T-helper 2 cell treated with Interferon-gamma antibody and Interleukin-4, amounts not matched to agents 100 ng/mL and 5 ng/mL, for 36 hours (primary cell): ENCODE measurements around the gene CIDEC. TPM values are rescaled to one million over a fixed set of nuclear protein-coding genes. Genes with fewer than 3 reads are reported as not detected.
"Not testable (repeated sequence)": the region's sequence is repeated elsewhere in the genome, so short reads cannot be mapped to it uniquely, and the experiment has no call there.

Experiments used
- intact Hi-C: fragments of 100-400 bp; cut with micrococcal nuclease; formaldehyde crosslinking; loops from one replicate; pipeline ENCODE4 v1.15.1; 2023
- total RNA-seq: library from RNA; stranded (reverse); gene quantifications from 2 replicates; pipeline ENCODE4 v1.2.3, GENCODE V29; 2022

The CIDEC gene
- total RNA-seq, 1 donor from 2014 or later: not detected

DNA sequence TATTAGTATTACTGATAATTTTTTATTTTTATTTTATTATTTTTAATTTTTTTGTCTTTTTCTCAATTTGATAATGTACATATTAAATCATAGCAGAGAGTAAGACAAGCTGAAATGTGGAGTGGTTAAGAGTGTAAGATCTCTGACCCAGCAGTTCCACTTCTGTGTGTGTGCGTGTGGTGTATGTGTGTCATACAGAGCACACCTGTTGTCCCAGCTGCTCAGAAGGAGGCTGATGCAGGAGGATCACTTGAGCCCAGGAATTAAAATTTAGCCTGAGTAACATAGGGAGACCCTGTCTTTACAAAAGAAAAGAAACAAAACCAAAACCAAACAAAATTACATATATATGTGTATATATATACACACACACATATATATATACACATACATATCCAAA, 1.4 kb upstream of the CIDEC start:
- intact Hi-C loops: no loop called here

DNA sequence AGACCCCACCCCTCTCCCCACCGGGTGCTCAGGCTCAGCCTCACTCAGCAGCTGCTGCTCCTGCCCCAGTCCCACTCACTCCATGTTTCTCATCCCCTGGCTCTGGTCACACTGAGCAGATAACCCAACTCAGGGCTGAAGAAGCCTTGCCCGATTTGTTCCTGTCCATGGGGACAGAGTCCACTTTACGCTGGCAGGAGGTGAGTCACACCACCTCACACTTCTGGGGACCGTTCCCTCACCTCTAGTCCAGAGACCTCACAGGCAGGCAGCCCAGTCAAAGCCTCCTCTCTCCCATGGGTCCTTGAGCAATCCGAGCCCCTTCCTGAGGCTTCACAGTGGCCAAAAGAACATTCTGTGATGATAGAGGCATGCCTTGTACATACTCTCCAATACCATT, 1.4 kb downstream of the CIDEC start:
- intact Hi-C loops: no loop called here

GRCh38 chr3:9876991-9877390, 3.1 kb downstream of the CIDEC start:
- intact Hi-C loops: no loop called here

DNA sequence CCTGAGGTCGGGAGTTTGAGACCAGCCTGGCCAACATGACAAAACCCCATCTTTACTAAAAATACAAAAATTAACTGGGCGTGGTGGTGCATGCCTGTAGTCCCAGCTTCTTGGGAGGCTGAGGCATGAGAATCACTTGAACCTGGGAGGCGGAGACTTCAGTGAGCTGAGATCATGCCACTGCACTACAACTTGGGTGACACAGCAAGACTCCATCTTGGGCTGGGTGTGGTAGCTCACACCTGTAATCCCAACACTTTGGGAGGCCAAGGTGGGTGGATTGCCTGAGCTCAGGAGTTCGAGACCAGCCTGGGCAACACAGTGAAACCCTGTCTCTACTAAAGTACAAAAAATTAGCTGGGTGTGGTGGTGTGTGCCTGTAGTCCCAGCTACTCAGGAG, 3.8 kb downstream of the CIDEC start:
- intact Hi-C loops: not testable (repeated sequence)

DNA sequence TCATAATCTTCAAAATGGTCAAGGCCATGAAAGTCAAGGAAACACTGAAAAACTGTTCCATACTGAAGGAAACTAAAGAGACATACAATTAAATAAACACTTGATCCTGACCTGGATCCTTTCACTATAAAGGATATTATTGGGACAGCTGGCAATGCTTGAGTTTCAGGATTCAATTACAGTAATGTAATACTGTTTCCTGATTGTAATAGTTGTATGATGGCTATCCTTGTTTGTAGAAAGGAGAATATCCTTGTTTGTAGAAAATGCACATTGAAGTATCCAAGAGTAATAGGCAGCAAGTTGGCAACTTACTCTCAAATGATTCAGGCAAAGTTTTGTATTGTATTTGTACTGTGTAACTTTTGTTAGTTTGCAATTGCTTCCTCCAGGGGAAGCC, 4.6 kb downstream of the CIDEC start:
- intact Hi-C loops: no loop called here

DNA sequence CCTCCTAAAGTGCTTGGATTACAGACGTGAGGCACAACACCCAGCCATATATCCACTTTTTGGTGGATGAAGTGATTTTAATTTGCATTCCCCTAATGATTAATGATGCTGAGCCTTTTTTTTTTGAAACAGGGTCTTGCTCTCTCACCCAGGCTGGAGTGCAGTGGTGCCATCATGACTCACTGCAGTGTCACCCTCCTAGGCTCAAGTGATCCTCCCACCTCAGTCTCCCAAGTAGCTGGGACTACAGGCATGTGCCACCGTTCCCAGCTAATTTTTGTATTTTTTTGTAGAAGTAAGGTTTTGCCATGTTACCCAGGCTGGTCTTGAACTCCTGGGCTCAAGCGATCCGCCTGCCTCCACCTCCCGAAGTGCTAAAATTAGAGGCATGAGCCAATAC, 8.0 kb downstream of the CIDEC start:
- intact Hi-C loops: not testable (repeated sequence)

DNA sequence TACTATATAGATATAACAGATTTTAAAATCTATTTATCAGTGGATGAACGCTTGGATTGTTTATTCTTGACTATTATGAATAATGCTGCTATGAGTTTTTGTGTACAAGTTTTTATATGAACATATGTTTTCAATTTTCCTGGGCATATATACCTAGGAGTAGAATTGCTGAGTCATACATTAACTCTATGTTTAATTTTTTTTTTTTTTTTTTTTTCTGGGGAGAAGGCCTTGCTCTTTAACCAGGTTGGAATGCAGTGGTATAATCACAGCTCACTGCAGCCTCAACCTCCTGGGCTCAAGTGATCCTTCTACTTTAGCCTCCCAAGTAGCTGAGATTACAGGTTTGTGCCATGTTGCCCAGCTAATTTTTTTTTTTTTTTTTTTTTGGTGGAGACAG, 9.1 kb downstream of the CIDEC start:
- intact Hi-C loops: no loop called here

DNA sequence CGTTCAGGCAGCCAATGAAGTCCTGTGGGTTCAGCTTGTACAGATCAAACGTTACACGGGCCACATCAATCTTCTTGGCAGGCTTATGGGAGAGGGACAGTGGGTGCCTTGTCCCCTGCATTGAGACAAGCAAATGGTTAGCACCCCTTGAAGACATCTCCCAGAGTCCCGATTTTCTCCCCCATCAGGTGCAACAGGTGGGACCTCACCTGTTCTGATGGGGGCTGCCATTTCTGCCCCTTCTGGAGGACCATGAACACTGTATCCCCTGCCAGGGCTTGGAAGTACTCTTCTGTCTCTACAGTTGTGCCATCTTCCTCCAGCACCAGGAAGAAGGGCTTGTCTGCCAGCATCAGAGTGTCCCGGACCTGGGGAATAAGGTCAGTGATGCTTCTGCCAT, 10.1 kb downstream of the CIDEC start:
- intact Hi-C loops: no loop called here

- intact Hi-C loops: no loop called here
Observed at GRCh38 chr3:9867106-9867505, 12.9 kb downstream of the CIDEC start.

DNA sequence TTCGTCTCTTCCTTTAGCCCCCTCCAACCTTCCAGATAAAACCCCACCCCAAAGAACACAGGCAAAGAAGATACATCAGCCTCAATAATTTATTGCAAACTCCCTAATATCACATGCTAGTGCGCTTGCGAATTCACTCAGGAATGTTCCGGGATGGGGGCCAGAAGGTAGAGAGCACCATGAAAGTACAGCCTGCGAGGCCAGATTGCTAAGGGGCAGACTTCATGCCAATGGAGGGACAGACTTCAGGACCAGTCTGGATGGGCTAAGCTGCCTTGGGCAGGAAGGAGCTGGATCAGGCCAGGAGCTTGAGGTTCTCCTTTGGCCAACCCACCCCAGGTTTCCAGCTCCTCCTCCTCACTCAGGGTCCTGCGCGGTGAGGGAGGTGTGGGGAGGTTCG, 13.4 kb downstream of the CIDEC start:
- intact Hi-C loops: no loop called here

DNA sequence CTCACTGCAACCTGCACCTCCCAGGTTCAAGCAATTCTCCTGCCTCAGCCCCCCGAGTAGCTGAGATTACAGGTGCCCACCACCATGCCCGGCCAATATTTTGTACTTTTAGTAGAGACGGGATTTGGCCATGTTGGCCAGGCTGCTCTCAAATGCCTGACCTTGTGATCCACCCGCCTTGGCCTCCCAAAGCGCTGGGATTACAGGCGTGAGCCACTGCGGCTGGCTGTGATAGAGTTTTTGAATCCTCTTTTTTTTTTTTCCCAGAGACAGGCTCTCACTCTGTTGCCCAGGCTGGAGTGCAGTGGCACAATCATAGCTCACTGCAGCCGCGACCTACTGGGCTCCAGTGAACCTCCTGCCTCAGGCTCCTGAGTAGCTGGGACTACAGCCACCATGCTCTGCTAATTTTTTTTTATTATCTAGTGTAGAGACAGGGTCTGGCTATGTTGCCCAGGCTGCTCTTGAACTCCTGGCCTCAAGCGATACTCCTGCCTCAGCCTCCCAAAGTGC, 14.9 kb downstream of the CIDEC start:
- intact Hi-C loops: not testable (repeated sequence)

- intact Hi-C loops: no loop called here
Observed at GRCh38 chr3:9864200-9864927, 15.7 kb downstream of the CIDEC start.

GRCh38 chr3:9863058-9863772, 16.8 kb downstream of the CIDEC start:
- intact Hi-C loops: no loop called here

DNA sequence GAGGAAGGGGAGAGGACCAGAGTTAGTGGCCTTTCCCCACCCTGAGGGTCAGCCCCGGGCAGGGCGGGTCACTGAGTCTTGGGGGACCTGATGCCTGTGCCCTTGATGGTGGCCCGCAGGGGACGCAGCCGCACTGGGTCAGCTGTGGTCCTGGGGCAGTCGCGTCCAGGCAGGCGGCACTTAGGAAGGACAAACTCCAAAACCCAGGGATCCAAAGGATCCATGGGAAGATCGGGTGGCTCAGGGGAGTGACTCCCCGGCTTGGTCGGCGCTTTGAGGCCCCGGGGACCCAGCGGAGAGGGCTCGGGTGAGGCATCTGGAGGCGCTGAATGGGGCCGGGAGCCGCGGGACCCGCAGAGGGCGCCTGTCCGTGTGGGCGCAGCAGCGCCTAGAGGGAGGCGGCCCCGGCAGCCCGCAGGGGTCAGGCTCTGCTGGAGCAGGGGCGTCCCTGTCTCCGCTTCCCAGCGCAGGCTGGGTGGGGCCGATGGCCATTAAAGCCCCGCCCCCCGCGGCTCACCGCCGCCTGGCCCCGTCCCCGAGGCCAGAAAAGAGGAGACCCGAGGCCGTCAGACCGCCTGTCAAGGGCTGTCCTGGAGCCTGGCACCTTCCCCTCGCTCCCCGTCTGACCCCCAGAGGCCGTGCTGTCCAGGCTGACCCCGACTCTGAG, 17.5 kb downstream of the CIDEC start:
- intact Hi-C loops: no loop called here

DNA sequence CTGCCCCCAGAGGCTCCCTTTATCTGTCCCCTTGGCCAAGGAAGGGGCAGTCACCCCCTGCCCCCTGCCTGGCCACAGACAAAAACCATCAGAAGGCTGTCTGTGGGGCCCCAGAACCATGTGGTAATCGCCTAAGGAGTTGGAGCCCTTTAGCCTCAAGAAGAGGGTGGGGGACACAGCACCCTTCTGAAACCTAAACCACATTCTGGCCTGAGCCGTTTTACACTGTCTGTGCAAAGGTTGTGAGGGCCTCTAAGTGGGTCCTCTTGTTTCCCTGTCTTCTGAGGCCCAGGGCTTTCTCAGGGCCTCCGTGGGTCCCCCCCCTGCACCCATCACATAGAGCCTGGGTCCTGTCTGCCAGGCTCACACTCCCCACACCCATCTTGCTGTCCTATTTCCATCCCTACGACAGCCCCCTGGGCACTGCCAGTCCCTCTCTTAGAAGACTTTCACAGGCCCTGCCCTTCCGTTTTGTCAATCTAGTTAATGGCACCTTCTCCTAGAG, 18.4 kb downstream of the CIDEC start:
- intact Hi-C loops: no loop called here

- intact Hi-C loops: no loop called here
Observed at GRCh38 chr3:9861201-9861600, 18.9 kb downstream of the CIDEC start.

DNA sequence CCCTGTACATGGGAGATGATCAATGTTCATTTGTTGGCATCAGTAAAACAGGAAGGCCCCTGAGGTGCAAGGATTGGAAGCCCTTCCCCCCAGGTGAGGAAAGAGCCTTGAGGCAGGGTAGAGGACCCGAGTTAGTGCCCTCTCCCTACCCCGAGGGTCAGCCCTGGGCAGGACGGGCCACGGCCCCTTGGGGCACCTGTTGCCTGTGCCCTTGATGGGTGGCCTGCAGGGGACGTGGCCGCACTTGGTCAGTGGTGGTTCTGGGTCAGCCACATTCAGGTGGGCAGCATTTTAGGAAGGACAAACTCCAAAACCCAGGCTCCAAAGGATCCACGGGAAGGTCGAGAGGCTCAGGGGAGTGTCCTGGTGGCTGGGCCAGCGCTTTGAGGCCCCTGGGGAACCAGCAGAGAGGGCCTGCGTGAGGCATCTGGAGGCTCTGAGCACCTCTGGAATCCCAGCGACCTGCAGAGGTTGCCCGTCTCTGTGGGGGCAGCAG, 20.5 kb downstream of the CIDEC start:
- intact Hi-C loops: no loop called here

- intact Hi-C loops: no loop called here
Observed at GRCh38 chr3:9855594-9855993, 24.5 kb downstream of the CIDEC start.

- intact Hi-C loops: not testable (repeated sequence)
Observed at GRCh38 chr3:9854291-9854940, 25.6 kb downstream of the CIDEC start.

- intact Hi-C loops: no loop called here
Observed at GRCh38 chr3:9852528-9852927, 27.5 kb downstream of the CIDEC start.

DNA sequence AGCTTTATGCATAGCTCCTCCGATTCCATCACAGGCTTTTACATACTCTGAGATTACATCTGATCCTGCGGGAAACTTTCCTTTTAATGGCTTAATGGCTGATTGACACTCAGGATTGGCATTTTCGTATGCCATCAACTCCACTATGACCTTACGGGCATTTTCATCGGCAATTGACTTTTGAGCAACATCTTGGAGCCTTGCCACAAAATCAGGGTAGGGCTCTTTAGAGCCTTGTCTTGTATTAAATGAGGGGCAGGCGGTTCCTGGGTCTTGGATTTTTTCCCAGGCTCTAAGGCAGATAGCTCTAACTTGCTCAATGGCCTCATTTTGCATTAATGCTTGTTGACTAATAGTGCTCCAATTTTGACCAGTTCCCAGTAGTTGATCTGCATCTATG, 28.1 kb downstream of the CIDEC start:
- intact Hi-C loops: not testable (repeated sequence)
